GM23338 (cell line): ENCODE results near the gene OGT. TPM values are rescaled to one million over a fixed set of nuclear protein-coding genes. Genes with fewer than 3 reads are reported as not detected.

Experiments
- ATAC-seq: fragments of 200-7000 bp; cut with Tn5 transposase; 3 replicates; pipeline ENCODE4 v1.9.1; 2020
- DNase-seq: peaks from one replicate; pipeline ENCODE4 v3.0.0-alpha.2; 2015; ENCODE audit warnings: low spot score
- H2AFZ ChIP-seq: fragments of 200-600 bp; sonication (generic); 2 replicates; pipeline ENCODE4 v1.8.0; 2016; ENCODE audit warnings: antibody characterized with exemption, mild to moderate bottlenecking, moderate library complexity
- H3F3A ChIP-seq: fragments of 200-600 bp; sonication (generic); replicated peaks from 2 replicates; pipeline ENCODE4 v1.8.0; 2017; ENCODE audit warnings: antibody characterized with exemption, mixed run types, low read depth
- H3K27ac ChIP-seq: fragments of 200-600 bp; sonication (generic); 2 replicates; pipeline ENCODE4 v1.6.1; 2016; ENCODE audit warnings: low read depth
- H3K27me3 ChIP-seq: fragments of 200-600 bp; sonication (generic); 2 replicates; pipeline ENCODE4 v1.8.0; 2016; ENCODE audit warnings: mild to moderate bottlenecking, mixed run types, moderate library complexity; ENCODE audit not compliant: insufficient read depth
- H3K36me3 ChIP-seq: fragments of 200-600 bp; sonication (generic); 2 replicates; pipeline ENCODE4 v1.8.0; 2016; ENCODE audit warnings: mild to moderate bottlenecking; ENCODE audit not compliant: insufficient read depth
- H3K4me1 ChIP-seq: fragments of 200-600 bp; sonication (generic); 2 replicates; pipeline ENCODE4 v1.8.0; 2016; ENCODE audit warnings: mild to moderate bottlenecking, moderate library complexity; ENCODE audit not compliant: insufficient read depth
- H3K4me2 ChIP-seq: fragments of 200-600 bp; sonication (generic); 2 replicates; pipeline ENCODE4 v1.7.1; 2017; ENCODE audit warnings: mixed run types
- H3K4me3 ChIP-seq: fragments of 200-600 bp; sonication (generic); 2 replicates; pipeline ENCODE4 v1.6.1; 2016; ENCODE audit warnings: mixed run types
- H3K79me2 ChIP-seq: fragments of 200-600 bp; sonication (generic); replicated peaks from 2 replicates; pipeline ENCODE4 v1.8.0; 2017; ENCODE audit warnings: mild to moderate bottlenecking; ENCODE audit not compliant: insufficient read depth
- H3K9me2 ChIP-seq: fragments of 200-600 bp; sonication (generic); 2 replicates; pipeline ENCODE4 v1.8.0; 2017; ENCODE audit not compliant: insufficient read depth
- H4K20me1 ChIP-seq: fragments of 200-600 bp; sonication (generic); replicated peaks from 2 replicates; pipeline ENCODE4 v1.8.0; 2017; ENCODE audit warnings: mild to moderate bottlenecking; ENCODE audit not compliant: insufficient read depth
- H3K27ac Mint-ChIP-seq: 2 replicates; pipeline ENCODE4 v1.8.0; 2020; ENCODE audit warnings: inconsistent platforms, mild to moderate bottlenecking, moderate library complexity, mixed read lengths
- H3K27me3 Mint-ChIP-seq: 3 replicates; pipeline ENCODE4 v1.8.0; 2022; ENCODE audit warnings: low read depth, mild to moderate bottlenecking, moderate library complexity, mixed read lengths, inconsistent platforms; ENCODE audit not compliant: insufficient read depth, poor library complexity
- H3K36me3 Mint-ChIP-seq: 3 replicates; pipeline ENCODE4 v1.8.0; 2021; ENCODE audit warnings: low read depth, mild to moderate bottlenecking, inconsistent platforms, moderate library complexity, mixed read lengths
- H3K4me1 Mint-ChIP-seq: 3 replicates; pipeline ENCODE4 v1.8.0; 2020; ENCODE audit warnings: mild to moderate bottlenecking, inconsistent platforms, mixed read lengths
- H3K4me3 Mint-ChIP-seq: 3 replicates; pipeline ENCODE4 v1.8.0; 2021; ENCODE audit warnings: moderate library complexity, mild to moderate bottlenecking, inconsistent platforms, mixed read lengths
- H3K9me3 Mint-ChIP-seq: 3 replicates; pipeline ENCODE4 v1.8.0; 2020; ENCODE audit warnings: moderate library complexity, mild to moderate bottlenecking, inconsistent platforms, mixed read lengths
- CREB1 ChIP-seq: fragments of 250-450 bp; sonication (Bioruptor Pico); IDR thresholded peaks from 2 replicates; pipeline ENCODE4 v1.5.0; 2020; ENCODE audit warnings: low read depth, mild to moderate bottlenecking, moderate library complexity
- EZH2phosphoT487 ChIP-seq: fragments of 200-600 bp; sonication (generic); IDR thresholded peaks from one replicate; pipeline ENCODE4 v1.8.1; 2018; ENCODE audit warnings: antibody characterized with exemption; ENCODE audit not compliant: unreplicated experiment
- POLR2AphosphoS5 ChIP-seq: IDR thresholded peaks from 2 replicates; pipeline ENCODE4 v1.6.1; 2016; ENCODE audit warnings: antibody characterized with exemption, low read depth
- STAT1 ChIP-seq: IDR thresholded peaks from one replicate; pipeline ENCODE4 v1.6.1; 2016; ENCODE audit warnings: antibody characterized with exemption; ENCODE audit not compliant: unreplicated experiment
- polyA plus RNA-seq: library from polyadenylated mRNA; unstranded; fragments of >200 nt; fragmentation: Nextera tagmentation; extraction: Ambion mirVana; gene quantifications from 2 replicates; pipeline ENCODE4 v1.2.1, GENCODE V29; 2016
- total RNA-seq: library from RNA; depleted of rRNA; stranded (reverse); fragments of >200 nt; shearing (Covaris generic); gene quantifications from 2 replicates; pipeline ENCODE4 v1.2.3, GENCODE V29; 2014
- TF ChIP-seq, protein P1 (sequence below): fragments of 250-450 bp; sonication (Bioruptor Pico); IDR thresholded peaks from 2 replicates; pipeline ENCODE4 v1.5.0; 2020; ENCODE audit warnings: mild to moderate bottlenecking, moderate library complexity
- TF ChIP-seq, protein P2 (sequence below), 2 experiments: fragments of 200-600 bp in 1 of 2; sonication (generic) in 1 of 2; conservative IDR thresholded peaks; 2 replicates each; pipeline versions ENCODE4 v1.5.1 to v1.6.1; 2016 to 2017; ENCODE audit warnings: antibody characterized with exemption in 2 of 2, low read depth in 2 of 2, mild to moderate bottlenecking in 2 of 2, moderate library complexity in 1 of 2
- TF ChIP-seq, protein P3 (sequence below): IDR thresholded peaks from one replicate; pipeline ENCODE4 v1.6.1; 2018; ENCODE audit warnings: antibody characterized with exemption; ENCODE audit not compliant: unreplicated experiment

The OGT gene
- total and polyA plus RNA-seq, 2 experiments from 2014 or later, result 43.3 to 163 TPM

DNA sequence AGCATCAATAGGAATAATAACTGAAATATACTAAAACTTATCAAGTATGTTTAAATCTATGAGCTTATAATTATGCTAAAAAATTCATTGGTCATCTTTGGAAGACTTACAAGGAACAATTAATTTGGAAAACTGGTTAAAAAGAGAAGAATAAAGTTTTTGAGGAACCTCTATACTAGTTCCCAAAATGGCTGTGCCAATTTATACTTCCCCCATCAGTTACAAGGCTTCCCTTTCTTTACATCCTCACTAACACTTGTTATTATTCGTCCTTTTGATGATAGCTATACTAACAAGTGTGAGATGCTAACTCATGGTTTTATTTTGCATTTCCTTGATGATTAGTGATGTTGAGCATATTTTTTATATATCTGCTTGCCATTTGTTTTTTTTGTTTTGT is 17.1 kb downstream of the OGT start (continued):
- TF ChIP-seq, protein P1, sequence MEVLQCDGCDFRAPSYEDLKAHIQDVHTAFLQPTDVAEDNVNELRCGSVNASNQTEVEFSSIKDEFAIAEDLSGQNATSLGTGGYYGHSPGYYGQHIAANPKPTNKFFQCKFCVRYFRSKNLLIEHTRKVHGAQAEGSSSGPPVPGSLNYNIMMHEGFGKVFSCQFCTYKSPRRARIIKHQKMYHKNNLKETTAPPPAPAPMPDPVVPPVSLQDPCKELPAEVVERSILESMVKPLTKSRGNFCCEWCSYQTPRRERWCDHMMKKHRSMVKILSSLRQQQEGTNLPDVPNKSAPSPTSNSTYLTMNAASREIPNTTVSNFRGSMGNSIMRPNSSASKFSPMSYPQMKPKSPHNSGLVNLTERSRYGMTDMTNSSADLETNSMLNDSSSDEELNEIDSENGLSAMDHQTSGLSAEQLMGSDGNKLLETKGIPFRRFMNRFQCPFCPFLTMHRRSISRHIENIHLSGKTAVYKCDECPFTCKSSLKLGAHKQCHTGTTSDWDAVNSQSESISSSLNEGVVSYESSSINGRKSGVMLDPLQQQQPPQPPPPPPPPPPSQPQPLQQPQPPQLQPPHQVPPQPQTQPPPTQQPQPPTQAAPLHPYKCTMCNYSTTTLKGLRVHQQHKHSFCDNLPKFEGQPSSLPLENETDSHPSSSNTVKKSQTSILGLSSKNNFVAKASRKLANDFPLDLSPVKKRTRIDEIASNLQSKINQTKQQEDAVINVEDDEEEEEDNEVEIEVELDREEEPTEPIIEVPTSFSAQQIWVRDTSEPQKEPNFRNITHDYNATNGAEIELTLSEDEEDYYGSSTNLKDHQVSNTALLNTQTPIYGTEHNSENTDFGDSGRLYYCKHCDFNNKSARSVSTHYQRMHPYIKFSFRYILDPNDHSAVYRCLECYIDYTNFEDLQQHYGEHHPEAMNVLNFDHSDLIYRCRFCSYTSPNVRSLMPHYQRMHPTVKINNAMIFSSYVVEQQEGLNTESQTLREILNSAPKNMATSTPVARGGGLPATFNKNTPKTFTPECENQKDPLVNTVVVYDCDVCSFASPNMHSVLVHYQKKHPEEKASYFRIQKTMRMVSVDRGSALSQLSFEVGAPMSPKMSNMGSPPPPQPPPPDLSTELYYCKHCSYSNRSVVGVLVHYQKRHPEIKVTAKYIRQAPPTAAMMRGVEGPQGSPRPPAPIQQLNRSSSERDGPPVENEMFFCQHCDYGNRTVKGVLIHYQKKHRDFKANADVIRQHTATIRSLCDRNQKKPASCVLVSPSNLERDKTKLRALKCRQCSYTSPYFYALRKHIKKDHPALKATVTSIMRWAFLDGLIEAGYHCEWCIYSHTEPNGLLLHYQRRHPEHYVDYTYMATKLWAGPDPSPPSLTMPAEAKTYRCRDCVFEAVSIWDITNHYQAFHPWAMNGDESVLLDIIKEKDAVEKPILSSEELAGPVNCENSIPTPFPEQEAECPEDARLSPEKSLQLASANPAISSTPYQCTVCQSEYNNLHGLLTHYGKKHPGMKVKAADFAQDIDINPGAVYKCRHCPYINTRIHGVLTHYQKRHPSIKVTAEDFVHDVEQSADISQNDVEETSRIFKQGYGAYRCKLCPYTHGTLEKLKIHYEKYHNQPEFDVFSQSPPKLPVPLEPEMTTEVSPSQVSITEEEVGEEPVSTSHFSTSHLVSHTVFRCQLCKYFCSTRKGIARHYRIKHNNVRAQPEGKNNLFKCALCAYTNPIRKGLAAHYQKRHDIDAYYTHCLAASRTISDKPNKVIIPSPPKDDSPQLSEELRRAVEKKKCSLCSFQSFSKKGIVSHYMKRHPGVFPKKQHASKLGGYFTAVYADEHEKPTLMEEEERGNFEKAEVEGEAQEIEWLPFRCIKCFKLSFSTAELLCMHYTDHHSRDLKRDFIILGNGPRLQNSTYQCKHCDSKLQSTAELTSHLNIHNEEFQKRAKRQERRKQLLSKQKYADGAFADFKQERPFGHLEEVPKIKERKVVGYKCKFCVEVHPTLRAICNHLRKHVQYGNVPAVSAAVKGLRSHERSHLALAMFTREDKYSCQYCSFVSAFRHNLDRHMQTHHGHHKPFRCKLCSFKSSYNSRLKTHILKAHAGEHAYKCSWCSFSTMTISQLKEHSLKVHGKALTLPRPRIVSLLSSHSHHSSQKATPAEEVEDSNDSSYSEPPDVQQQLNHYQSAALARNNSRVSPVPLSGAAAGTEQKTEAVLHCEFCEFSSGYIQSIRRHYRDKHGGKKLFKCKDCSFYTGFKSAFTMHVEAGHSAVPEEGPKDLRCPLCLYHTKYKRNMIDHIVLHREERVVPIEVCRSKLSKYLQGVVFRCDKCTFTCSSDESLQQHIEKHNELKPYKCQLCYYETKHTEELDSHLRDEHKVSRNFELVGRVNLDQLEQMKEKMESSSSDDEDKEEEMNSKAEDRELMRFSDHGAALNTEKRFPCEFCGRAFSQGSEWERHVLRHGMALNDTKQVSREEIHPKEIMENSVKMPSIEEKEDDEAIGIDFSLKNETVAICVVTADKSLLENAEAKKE (CRISPR knock-in tag), result no peak
- TF ChIP-seq, protein P2, sequence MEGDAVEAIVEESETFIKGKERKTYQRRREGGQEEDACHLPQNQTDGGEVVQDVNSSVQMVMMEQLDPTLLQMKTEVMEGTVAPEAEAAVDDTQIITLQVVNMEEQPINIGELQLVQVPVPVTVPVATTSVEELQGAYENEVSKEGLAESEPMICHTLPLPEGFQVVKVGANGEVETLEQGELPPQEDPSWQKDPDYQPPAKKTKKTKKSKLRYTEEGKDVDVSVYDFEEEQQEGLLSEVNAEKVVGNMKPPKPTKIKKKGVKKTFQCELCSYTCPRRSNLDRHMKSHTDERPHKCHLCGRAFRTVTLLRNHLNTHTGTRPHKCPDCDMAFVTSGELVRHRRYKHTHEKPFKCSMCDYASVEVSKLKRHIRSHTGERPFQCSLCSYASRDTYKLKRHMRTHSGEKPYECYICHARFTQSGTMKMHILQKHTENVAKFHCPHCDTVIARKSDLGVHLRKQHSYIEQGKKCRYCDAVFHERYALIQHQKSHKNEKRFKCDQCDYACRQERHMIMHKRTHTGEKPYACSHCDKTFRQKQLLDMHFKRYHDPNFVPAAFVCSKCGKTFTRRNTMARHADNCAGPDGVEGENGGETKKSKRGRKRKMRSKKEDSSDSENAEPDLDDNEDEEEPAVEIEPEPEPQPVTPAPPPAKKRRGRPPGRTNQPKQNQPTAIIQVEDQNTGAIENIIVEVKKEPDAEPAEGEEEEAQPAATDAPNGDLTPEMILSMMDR (conservative IDR thresholded peaks at IDR 0.05; ENCODE audit: low read depth in 2 of 2), result no peak

DNA sequence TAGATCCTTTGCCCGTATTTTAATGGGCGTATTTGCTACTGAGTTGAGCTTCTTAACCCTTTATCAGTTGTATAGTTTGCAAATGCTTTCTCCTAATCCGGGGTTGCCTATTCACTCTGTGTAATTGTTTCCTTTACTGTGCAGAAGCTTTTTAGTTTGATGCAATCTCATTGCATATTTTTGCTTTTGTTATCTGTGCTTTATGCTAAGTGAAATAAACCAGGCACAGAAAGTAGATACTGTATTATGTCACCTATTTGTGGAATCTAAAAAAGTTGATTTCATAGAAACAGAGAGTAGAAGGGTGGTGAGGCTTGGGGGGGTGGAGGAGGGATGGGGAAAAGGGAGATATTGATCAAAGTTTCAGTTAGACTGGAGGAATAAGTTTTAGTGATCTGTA is 17.7 kb downstream of the OGT start:
- Histone ChIP-seq H3K79me2 (peaks cover 53% of the 10 kb centered on the region), H3K9me2 (no peaks in the 10 kb centered on the region), H2AFZ (no peak overlapping the region), H3K36me3 (peaks cover 20% of the 10 kb centered on the region), H3K4me2 (no peak overlapping the region), H3F3A (no peaks in the 10 kb centered on the region), H3K27me3 (no peaks in the 10 kb centered on the region), H4K20me1 (0 out of 2 replicates have a peak, but pooled peaks cover 2% of the 10 kb centered on the region), H3K4me1 (peaks cover 12% of the 10 kb centered on the region), H3K4me3 (no peak overlapping the region), H3K27ac (no peak overlapping the region)
- TF ChIP-seq STAT1 (no peak), POLR2AphosphoS5 (no peak), CREB1 (no peak), EZH2phosphoT487 (no peak)
- TF ChIP-seq, protein P3, sequence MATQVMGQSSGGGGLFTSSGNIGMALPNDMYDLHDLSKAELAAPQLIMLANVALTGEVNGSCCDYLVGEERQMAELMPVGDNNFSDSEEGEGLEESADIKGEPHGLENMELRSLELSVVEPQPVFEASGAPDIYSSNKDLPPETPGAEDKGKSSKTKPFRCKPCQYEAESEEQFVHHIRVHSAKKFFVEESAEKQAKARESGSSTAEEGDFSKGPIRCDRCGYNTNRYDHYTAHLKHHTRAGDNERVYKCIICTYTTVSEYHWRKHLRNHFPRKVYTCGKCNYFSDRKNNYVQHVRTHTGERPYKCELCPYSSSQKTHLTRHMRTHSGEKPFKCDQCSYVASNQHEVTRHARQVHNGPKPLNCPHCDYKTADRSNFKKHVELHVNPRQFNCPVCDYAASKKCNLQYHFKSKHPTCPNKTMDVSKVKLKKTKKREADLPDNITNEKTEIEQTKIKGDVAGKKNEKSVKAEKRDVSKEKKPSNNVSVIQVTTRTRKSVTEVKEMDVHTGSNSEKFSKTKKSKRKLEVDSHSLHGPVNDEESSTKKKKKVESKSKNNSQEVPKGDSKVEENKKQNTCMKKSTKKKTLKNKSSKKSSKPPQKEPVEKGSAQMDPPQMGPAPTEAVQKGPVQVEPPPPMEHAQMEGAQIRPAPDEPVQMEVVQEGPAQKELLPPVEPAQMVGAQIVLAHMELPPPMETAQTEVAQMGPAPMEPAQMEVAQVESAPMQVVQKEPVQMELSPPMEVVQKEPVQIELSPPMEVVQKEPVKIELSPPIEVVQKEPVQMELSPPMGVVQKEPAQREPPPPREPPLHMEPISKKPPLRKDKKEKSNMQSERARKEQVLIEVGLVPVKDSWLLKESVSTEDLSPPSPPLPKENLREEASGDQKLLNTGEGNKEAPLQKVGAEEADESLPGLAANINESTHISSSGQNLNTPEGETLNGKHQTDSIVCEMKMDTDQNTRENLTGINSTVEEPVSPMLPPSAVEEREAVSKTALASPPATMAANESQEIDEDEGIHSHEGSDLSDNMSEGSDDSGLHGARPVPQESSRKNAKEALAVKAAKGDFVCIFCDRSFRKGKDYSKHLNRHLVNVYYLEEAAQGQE, result no peak
- TF ChIP-seq, protein P2 (conservative IDR thresholded peaks at IDR 0.05; ENCODE audit: low read depth in 2 of 2), result no peak
- Mint-ChIP-seq H3K4me3 (no peak overlapping the region), H3K27me3 (peaks cover 3% of the 10 kb centered on the region), H3K36me3 (peaks cover 59% of the 10 kb centered on the region), H3K9me3 (no peaks in the 10 kb centered on the region), H3K27ac (no peak overlapping the region), H3K4me1 (peaks cover 9% of the 10 kb centered on the region; the same call in 2 of the 3 replicates)
- ATAC-seq (no peak), DNase-seq (no peak)
